Limb (tissue), 2 donors: ENCODE data around the gene C7orf33.

Experiments used
- DNase-seq, 2 donors: peaks; one replicate each; pipeline ENCODE4 v3.0.0-alpha.2; 2016; ENCODE audit errors: extremely low spot score in 2 of 2

C7orf33 gene

DNA sequence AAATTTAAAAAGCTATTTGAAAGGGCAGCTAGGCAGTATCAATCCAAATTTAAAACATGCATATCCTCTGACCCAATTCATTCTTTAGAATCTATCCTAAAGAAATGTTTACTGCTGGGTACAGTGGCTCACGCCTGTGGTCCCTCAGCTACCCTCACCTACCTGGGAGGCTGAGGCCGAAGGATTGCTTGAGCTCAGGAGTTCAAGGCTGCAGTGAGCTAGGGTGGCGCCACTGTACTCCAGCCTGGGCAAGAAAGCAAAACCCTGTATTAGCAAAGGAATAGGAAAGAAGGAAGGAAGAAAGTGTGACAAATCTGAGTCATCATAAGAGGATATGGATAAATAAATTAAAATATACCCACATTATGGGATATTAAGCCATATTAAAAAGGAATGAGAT is 36.3 kb downstream of the C7orf33 start:
- DNase-seq, result no peak

DNA sequence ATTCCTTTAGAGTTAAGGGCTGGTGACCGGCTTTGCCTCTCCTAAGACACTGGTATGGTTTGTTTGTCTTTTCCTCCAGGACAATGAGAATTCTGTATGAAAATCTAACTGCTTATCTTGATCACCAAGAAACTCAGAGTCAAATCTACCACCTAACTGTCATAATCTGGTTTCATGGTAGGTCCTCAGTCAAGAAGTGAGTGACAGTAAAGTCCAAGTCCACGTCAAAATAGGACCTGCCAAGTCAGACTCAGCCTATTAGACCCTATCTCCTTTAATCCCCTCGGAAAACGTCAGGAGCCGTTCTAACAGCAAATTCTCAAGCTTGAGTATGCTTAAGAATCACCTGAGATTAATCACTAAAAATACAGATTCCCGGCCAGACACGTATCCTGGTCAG is 37.4 kb downstream of the C7orf33 start:
- DNase-seq, result no peak

DNA sequence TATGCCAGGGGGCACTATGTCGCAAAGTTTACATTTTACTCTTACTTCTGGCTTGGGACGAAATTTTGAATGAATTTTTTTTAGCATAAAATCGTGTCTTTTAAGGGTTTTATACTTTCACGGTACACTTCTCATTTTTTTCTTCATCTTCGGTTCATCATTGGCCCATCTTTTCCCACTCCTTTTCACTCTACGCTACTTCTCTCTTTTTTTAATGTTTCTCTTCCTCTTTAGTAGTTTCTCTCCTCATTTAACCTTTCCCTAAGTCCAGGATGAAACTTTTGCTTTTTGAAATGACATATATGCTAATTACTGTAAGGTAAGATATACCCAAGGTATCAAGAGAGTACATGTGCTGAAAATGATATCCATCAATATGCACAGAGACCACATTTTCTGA is 39.5 kb downstream of the C7orf33 start:
- no peak for DNase-seq

DNA sequence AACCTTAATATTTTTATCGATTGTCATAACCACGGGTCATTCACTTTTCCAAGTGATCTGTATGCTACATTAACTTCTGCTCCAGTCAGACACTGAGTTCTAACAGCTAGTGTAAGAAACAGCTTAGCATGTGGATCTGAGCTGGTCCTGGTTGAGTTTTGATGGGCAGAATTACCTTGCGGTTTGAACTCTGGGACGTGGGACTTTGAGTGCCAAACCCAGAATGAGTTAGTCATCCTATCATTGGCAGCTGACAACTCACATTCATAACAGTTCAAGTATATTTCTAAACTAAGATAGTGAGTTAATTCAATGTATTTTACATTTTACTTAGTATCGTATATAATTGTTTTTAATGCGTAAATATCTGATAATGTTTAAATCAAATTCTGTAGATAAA is 43.2 kb downstream of the C7orf33 start:
- no peak for DNase-seq

DNA sequence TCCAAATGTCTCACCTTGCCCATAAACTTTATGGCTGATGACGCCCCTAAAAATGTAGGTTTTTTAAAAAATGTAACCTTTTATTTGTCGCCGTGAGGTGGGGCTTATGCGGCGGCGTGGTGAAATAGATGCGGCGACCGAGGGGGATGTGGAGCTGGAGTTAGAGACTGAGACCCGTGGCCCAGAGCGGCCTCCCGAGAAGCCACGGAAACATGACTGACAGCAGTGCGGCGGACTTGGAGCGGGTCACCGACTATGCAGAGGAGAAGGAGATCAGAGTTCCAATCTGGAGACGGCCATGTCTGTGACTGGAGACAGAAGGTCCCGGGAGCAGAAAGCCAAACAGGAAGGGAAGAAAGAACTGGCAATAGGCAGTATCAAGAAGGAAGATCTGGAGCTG is 46.5 kb downstream of the C7orf33 start:
- DNase-seq, result no peak

DNA sequence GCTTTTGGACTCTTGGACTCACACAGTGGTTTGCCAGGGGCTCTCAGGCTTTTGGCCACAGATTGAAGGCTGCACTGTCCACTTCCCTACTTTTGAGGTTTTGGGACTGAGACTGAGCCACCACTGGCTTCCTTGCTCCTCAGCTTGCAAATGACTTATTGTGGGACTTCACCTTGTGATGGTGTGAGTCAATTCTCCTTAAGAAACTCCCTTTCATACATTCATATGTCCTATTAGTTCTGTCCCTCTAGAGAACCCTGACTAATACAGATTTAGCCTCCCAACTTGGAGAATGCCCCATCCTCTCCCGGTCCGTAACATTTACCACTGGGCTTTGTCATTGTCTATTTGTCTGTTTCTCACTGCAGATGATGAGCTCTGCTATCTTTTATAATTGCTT is 55.3 kb downstream of the C7orf33 start:
- DNase-seq, result no peak

DNA sequence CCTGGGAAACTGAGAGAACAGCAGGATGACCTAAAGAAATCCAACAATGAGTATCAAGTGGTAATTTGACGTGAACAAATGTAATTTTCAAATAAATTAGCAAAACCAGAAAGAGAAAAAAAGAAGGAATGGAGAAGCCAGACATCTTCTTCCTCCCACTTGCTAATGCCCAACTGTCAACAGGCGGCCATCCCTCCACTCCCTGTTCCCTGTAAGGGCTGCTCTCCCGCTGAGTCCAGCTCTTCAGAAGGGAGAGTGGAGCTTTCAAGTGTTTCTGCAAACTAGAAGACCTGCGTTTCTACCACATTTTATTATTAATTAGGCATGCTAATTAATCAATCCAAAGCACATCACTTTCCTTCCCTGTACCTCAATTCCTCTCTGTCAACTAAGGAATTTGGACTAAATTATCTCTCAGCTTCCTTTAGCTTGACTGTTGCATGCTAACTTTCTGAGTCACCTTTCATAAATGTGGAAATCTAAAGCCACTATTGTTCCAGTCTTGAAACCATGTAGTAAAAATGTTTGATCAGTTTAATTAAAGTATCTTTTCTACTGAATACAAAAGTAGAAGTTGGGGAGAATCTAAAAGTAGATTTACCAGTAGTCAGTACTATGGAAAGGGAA is 59.8 kb downstream of the C7orf33 start:
- DNase-seq, result no peak

DNA sequence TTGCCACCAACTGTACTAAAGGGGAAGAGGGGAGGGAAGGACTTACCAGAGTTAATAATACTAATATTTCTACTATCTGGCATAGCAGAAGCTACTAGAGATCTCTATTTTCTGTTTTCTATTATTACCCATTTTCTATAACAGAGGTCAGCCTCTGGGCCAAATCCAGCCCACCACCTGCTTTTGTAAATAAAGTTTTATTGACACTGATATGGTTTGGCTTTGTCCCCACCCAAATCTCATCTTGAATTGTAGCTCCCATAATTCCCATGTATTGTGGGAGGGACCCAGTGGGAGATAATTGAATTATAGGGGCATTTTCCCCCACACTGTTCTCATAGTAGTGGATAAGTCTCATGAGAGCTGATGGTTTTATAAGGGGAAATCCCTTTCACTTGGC is 62.2 kb downstream of the C7orf33 start:
- DNase-seq, result no peak

DNA sequence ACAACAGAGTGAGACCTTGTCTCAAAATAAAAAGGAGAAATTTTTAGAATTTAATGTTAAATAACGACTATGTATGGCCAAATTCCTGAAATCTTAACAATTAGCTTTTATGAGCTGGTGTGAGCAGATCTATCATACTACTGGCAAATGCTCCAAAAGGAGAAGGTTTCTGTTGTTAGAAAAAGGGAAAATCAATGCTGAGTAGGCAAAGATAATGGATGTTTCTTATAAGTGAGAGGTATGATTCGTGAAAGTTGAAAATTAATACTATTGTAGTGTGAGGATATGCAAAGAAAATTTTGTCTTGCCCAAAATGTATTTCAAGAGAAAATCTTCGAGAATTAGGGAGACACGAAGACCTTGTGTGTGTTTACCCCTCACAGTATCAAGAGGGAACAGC is 67.4 kb downstream of the C7orf33 start:
- no peak for DNase-seq

DNA sequence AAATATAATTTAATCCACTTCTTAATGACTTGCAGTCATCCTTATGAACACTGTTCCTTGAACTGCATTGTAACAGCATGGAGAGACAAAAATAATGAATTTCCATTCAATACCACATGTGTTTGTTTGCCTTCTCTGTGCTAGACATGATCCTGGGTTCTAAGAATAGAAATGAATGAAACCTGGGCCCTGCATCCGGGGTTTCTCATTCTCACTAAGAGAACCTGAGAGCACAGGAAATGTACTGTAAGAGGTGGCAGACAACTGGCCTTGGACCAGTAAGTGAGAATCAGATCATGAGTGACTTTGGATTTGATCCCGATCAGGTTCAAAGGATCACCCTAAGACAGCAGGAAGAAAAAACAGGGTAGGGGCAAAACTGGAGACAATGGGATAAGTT is 70.9 kb downstream of the C7orf33 start:
- DNase-seq, result no peak

DNA sequence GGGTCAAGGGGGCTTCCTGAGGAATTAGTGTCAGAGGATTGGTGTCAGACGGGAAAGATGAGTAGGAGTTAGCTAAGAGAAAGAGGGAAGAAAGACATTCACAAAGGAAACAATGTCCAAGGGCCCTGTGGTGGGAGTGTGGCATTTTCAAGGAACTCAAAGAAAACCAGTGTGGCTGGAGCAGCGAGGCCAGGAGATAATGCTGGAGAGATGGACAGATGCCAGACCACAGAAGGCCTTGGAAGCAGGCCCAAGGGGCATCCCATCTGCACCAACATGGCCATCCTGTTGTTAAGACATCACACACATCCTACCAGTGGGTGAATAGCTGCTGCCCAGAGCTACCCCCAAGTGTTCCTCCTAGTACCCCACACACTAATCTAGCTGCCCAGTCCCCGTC is 72.1 kb downstream of the C7orf33 start:
- DNase-seq, result no peak

DNA sequence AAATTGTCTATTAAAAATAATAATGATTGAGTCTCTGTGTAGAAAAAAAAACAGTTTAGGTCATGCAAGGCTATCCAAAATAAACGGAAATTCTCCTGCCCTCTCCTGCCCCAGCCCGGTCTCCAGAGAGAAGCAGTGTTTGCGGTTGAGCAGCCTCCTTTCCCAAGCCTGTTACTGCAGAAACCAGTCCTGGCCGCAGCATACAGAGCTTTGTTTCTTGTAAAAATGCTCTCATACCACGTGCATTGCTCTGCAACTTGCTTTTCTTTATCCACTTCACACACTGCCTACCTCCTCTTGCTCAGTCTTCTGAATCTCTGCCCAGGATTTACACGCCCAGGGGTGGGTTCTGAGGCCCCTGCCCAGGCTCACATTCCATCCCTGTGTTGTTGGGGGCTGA is 73.8 kb downstream of the C7orf33 start:
- peak; percentile 30 to 38 for DNase-seq

DNA sequence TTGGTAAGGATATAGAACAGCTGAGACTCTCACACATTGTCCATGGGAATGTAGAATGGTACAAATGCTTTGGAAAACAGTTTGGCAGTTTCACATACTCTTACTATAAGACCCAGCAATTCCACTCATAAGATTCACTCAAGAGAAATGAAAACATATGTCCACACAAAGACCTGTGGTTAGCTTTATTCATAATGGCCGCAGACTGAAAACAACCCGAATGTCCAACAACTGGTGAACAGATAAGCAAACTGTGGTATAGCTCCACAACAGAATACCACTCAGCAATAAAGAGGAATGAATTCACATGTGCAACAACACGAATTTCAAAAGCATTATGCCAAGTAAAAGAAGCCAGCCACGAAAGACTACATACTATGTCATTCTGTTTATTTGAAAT is 74.7 kb downstream of the C7orf33 start:
- no peak for DNase-seq
